ENCODE results near the gene ITGB6.

The ITGB6 gene, protein sequence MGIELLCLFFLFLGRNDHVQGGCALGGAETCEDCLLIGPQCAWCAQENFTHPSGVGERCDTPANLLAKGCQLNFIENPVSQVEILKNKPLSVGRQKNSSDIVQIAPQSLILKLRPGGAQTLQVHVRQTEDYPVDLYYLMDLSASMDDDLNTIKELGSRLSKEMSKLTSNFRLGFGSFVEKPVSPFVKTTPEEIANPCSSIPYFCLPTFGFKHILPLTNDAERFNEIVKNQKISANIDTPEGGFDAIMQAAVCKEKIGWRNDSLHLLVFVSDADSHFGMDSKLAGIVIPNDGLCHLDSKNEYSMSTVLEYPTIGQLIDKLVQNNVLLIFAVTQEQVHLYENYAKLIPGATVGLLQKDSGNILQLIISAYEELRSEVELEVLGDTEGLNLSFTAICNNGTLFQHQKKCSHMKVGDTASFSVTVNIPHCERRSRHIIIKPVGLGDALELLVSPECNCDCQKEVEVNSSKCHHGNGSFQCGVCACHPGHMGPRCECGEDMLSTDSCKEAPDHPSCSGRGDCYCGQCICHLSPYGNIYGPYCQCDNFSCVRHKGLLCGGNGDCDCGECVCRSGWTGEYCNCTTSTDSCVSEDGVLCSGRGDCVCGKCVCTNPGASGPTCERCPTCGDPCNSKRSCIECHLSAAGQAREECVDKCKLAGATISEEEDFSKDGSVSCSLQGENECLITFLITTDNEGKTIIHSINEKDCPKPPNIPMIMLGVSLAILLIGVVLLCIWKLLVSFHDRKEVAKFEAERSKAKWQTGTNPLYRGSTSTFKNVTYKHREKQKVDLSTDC

DNA sequence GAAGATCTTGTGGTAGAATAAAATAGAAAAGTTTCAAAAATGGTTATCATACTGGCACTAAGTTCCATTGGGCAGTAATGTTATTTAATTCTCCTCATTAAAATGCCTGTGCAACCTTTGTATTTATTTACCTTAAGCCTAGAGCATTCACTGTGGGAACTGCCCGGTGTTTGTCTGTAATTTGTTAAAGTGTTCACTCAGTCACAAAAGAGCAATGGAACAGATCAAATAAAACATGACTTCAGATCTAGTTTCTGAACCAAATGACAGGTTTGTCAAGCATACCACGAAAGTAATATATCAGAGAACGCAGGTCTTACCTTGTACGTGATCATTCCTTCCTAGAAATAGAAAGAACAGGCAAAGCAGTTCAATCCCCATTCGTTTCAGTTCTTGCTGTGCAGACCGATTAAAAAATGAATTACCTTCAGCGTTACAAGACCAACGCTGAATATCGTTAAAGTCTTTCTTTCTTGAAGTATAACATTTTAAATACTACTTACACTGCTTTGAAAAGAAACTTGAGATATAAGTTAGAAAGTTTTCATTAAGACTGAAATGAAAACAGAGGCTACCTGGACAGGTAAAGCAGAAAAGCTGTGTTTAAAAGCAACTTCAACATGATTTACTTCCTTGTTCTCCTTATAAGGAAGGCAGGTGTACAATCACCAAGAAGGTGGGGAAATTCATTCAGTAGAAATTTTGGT lies at the start of gene ITGB6:
ITGB6 (minus strand) TSS at position 590 of the 707 bp plus-strand sequence; CDS start at position 381, 209 bp downstream.
- no peak for DNase-seq (ENCODE audit: low read depth)

- DNase-seq (ENCODE audit: low read depth) = no peak
These were observed 47.4 kb upstream of the ITGB6 start for GRCh38 chr2:160247296-160248035.

- no peak for DNase-seq (ENCODE audit: low read depth)
These were observed 46.3 kb upstream of the ITGB6 start for GRCh38 chr2:160246356-160246755.

GRCh38 chr2:160245614-160246155 lies 45.6 kb upstream of the ITGB6 start:
- DNase-seq (ENCODE audit: low read depth) = no peak

DNA sequence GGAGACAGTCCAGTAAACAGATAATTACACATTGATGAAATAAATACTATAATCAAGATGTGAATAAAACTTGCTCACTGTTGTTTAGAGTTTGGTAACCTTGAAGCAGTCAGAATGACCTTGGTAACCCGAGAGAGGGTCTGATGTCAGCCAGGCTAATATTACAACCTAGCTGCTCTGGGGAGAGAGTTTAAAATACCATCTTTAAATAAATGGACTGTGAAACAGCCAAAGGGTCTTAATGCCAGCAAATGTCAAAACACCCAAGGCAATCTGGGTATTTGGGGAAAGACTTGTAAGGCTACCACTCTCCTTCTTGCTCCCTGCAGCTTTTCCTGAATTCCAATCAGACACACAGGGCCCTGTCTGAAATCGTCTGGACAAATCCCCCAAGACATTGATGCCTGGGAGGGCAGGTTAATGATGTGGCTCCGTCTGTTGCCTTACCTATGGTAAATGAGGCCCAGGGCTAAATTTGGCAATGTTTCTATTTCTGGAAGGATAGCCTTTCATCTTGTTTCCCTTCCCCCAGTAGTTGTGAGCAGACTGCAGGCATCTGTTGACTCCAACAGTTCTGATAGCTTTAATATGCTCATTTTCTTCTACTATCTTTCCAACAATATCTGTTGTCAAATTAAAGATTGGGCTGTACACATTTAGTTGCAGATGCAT lies 43.0 kb upstream of the ITGB6 start:
- DNase-seq (ENCODE audit: low read depth) = no peak

DNA sequence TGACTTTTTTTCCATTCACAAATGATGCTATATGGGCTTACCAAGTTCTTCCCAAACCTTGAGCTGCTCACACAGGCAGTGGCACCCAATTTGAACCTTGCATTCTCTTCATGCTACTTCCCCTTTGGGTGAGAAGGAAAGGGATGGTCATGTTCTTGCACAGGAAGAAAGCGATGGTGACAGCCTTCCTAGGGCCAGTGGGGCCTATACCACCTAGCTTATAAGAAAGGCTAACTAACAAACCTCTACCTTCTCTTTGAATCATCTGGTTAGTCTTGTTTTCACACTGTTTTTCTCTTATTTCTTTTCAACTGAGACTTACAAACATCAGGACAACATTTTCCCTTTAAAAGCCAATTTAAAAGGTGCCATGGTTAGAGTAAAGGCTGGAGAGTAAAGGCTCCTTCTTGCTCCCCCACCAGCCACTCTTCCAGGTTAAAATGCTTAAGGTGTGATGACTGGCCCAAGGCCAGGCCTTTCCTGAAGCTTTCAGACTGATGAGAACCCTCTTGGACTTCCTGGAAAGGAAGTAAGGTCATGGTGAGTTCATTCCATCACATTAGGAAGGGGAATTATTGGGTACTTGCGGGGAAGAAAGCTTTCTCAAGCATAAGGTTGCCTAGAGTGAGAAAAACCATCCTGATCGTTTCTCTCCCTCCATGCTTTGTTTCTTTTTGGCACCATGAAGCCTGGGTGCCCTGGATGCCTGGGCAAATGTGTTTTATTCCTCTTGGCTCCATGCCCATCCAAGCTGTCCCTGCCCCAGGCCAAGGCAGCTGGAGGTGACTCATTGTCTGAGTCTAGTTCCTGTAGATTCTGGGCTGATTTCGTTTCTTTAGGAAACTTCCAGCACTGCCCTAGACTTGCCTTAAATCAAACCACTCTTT lies 41.4 kb upstream of the ITGB6 start:
- DNase-seq (ENCODE audit: low read depth) = no peak

DNA sequence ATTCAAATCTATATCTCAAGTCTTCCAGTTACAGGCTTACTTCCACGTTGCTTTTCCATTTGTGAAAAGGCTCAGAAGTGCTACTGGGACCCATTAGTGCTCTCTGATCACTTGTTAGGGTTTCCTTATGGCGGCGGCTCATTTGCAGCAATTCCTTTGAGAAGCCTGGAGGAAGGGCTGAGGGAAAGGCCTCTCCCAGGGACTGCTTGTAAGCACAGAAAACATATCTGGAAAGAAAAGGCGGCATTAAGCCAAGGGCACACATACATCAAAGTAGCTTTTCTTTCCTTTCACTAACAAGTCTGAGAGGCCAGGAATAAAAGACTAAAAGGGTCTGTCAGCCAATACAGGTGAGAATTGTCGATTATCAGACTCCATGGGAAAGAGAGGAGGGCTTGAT lies 39.4 kb upstream of the ITGB6 start:
- DNase-seq (ENCODE audit: low read depth) = no peak

DNA sequence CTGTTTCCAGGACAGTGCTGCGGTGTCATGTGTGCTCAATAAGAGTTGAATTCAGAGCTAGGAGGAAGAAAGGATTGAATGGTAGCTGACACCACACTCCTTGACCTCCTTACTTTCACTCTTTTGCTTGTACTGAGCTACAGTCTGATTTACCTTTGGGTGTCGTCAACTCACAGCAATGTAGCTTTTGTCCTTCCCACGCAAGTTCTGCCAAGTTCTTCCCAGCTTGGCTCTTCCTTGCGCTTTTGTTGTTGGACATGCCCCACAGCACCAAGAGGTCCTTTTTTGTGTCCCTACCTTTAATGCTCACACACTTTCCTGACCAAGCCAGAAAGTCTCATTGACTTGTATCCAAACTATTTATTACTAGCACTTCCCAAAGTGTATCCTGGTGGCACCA lies 38.3 kb upstream of the ITGB6 start:
- no peak for DNase-seq (ENCODE audit: low read depth)

DNA sequence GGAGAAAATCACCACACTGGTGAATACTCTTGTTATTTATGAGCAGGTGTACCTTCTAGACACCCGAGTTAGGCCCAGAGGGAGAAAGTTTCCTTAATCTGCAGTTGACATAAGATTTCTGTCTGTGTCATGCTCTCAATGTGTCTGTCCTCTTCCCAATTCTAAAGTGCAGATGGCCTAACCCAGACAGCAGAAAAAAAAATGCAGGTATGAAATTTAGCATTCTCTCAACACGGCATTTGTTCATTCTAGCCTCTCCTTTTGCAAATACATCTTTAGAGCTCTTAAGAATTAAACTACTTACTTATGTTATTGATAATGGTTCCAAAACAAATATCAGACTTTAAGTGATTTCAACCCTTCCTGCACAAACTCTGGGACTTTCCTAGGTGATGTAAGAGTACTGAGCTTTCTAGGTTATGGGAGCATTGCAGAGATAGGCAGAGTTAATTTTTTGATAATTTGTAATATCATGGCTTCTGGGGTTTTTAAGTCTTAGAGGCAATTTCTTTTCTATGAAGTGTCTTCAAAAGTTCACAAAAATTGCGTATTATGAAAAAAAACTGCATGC lies 32.9 kb upstream of the ITGB6 start:
- DNase-seq (ENCODE audit: low read depth) = no peak

GRCh38 chr2:160229591-160229990 lies 29.5 kb upstream of the ITGB6 start:
- DNase-seq (ENCODE audit: low read depth) = no peak

- DNase-seq (ENCODE audit: low read depth) = no peak
These were observed 28.3 kb upstream of the ITGB6 start for GRCh38 chr2:160228141-160228917.

GRCh38 chr2:160227293-160227915 lies 27.3 kb upstream of the ITGB6 start:
- DNase-seq (ENCODE audit: low read depth) = no peak

GRCh38 chr2:160226367-160226766 lies 26.3 kb upstream of the ITGB6 start:
- no peak for DNase-seq (ENCODE audit: low read depth)

DNA sequence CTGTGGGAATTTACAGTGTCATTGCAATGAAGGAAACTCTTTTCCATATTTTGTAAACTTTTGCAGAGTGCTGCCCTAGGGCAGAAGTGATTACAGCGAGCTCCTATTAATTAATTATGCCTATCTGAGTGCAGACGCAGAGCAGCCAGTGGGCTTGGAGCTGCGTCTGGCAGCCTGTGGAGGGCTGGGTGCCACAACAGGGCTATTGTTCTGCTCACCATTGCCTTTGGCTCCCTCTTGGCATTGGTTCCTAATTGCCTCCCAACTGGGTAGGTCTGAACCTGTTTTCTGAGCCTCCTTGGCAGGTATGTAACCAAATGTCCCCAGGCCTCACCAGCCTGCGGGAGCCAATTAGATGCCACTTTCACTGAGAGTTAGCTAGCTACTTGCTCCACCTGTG lies 25.6 kb upstream of the ITGB6 start:
- no peak for DNase-seq (ENCODE audit: low read depth)

DNA sequence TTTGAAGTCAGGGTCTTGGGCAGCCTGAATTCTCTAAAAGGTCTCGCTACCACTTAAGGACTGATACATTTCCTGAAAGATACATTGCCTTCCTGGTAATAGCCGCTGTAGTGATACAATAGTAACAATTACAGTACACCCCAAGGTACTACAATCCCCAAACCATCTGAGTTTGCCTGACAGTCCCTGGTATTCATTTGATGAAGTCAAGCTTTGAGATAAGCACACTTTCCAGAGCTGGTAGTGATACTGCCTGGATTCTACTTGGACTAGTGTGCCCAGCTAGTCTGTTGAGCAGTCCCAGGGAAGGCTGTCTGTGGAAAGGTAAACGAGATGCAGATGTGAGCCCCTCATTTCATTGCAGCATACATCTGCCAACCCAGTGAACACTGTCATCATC lies 24.4 kb upstream of the ITGB6 start:
- no peak for DNase-seq (ENCODE audit: low read depth)

DNA sequence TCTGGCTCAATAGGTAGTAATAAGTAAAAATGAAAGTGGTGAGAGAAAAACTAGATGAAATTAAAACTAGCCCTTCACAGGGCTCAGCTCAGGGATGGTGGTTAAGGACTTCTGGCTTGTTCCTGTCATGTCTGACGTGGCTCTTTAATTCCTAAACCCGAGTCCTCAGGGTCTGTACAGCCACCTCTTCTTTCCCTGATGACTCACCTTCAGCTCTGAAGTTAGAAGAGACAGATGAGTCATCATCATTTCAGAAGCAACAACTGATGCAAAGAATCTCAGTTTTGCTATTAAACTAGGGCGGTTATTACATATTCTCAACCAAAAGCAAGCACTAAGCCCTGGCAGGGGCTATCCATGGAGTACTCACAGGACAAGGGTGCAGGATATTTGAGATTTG lies 24.0 kb upstream of the ITGB6 start:
- DNase-seq (ENCODE audit: low read depth) = no peak

- DNase-seq (ENCODE audit: low read depth) = no peak
These were observed 23.5 kb upstream of the ITGB6 start for GRCh38 chr2:160223560-160223959.

GRCh38 chr2:160222546-160223283 lies 22.6 kb upstream of the ITGB6 start:
- no peak for DNase-seq (ENCODE audit: low read depth)
